Measurements from ENCODE around the gene SRPK2.
"Not testable (repeated sequence)": the region's sequence is repeated elsewhere in the genome, so short reads cannot be mapped to it uniquely, and the experiment has no call there.

SRPK2 gene

DNA sequence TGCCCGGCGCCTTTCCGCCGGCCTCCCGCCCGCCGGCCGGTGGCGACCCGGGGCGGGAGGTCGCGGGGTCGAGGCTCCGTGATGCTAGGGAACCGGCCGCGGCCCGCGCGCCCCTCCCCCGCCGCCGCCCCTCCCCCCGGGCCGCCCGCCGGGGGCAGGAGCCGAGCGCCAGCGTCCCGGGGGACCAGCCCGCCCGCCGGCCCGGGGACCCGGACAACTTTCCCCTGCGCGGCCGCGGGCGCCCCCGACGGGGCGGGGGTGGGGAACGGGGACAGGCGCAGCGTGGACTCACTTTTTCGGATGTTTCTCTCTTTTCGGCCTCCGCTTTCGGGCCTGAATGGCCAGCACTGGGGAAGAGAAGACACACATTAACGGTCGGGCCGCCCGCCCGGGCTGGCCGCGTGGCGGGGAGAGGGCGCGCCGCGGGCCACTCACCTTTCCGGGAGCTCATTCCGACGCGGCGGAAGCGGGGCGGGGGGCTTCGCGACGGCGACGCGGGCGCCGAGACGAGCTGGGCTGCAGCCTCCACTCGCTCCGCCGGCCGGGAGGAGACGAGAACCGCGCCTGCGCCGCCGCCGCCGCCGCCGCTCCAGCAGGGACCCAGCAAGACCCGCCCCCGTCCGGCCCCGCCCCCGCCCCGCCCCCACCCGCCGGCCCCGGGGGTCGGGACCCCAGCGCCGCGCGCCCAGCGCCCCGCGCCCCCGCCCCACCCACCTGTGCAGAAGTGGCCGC, at the start of gene SRPK2:
Gene SRPK2 (minus strand): TSS at position 566 of the 732 bp plus-strand sequence.
- H3K4me3 ChIP-seq (ENCODE audit: low read depth, low read length): peak within 1 kb of the TSS; percentile 67

DNA sequence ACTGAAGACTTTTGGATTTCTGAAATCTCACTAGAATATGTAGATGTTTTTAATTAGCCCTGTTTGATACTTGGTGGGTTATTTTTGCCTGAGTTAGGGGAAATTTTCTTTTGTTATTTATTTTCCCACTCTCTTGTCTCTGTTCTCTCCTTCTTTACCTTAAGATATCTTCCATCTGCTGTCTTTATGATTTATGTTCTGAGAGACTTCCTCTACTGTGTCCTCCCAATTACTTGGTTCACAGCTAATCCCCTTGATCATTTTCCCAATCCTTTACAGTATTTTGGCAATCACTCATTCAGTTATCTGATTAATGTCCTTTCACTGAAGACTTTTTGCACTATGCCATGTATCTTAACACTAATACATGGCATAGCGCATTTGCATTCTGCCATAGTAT, 49.5 kb upstream of the SRPK2 start:
- no peak overlapping the region for H3K4me3 ChIP-seq (ENCODE audit: low read depth, low read length)

DNA sequence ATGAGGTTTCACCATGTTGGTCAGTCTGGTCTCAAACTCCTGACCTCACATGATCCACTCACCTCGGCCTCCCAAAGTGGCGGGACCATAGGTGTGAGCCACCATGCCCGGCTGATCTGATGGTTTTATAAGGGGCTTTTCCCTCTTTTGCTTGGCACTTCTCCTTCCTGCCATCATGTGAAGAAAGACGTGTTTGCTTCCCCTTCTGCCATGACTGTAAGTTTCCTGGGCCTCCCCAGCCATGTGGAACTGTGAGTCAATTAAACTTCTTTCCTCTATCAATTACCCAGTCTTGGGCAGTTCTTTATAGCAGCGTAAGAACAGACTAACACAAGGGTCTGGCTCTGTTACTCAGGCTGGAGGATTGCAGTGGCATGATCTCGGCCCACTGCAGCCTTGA, 48.6 kb upstream of the SRPK2 start:
- H3K4me3 ChIP-seq (ENCODE audit: low read depth, low read length): not testable (repeated sequence)

DNA sequence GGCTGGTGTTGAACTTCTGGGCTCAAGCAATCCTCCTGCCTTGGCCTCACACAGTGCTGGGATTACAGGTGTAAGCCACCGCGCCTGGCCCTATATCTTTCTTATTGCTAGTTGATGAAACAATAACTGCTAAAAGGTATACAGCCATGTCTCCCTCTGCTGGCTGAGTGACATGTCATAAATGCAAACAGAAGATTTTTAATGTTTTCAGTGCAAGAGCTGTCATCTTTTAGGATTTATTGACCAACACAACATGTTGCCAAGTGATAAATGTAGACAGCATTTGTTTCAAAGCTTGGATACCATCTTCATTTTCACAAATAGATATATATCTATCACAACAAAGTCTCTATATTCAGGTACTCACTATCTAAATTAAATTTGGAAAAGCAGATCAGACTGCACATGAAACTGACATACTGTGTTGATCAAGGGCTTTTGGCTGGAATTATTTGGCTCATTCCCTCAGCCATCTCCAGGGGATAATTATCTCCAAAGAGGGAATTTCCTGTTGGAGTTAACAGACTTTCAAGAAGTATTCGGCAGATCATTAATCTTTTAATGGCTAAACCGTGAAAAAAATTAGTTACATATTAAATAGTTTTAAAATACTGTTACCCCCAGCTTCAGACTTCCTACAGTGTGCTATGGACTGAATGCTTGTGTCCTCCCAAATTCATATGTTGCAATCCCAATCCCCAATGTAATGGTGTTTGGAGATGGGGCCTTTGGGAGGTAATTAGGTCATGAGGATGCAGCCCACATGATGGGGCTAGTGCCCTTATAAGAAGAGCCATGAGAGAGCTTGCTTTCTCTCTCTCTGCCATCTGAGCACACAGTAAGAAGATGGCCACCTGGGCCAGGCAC, 41.3 kb upstream of the SRPK2 start:
- H3K4me3 ChIP-seq (ENCODE audit: low read depth, low read length): no peak overlapping the region

DNA sequence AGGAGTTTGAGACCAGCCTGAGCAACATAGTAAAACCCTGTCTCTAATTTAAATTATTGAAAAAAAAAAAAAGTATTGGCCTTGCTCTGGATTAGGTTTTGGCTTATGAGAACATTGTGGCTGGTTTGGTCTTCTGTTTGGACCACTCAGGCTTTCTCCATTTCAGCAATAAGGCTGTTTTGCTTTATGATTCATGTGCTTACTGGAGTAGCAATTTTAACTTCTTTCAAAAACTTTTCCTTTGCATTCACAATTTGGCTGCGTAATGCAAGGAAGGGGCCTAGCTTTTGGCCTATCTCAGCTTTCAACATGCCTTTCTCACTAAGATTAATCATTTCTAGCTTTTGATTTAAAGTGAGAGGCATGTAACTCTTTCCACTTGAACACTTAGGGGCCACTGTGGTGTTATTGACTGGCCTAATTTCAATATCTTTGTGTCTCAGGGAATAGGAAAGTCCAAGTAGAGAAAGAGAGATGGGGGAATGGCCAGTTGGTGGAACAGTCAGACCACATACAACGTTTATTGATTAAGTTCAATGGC, 38.0 kb upstream of the SRPK2 start:
- H3K4me3 ChIP-seq (ENCODE audit: low read depth, low read length): no peak overlapping the region

DNA sequence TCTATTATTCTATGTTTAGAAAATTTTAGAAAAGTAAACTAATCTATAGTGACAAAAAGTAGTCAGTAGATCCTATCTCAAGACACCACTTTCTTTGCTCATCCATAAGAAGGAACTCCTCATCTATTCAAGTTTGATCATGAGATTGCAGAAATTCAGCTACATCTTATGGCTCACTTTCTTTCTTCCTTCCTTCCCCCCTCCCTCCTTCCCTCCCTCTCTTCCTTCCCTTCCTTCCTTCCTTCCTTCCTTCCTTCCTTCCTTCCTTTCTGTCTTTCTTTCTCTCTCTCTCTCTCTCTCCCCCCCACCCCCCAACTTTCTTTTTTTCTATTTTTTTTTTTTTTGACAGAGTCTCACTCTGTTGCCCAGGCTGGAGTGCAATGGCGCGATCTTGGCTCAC, 35.3 kb upstream of the SRPK2 start:
- H3K4me3 ChIP-seq (ENCODE audit: low read depth, low read length): no peak overlapping the region

DNA sequence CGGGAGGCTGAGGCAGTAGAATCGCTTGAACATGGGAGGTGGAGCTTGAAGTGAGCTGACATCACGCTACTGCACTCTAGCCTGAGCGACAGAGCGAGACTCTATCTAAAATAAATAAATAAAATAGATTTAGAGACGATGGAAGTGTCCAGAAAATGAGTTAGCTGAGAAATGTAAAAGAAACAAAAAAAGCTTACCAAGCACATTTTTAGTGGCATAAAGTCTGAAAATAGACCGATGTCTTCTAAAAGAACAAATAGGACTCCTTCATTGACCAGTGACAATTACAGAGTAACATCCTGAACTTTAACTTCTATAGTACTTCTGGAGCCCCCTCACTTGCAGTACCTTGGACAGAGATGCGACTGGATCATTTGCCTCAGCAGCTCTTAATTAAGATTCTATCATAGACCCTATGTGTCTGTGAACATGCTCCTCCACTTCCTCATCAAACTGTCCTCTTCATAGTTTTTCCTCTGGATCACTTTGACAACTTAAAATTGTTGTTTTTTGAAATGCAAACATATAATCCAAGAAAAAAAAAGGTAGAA, 25.2 kb upstream of the SRPK2 start:
- no peak overlapping the region for H3K4me3 ChIP-seq (ENCODE audit: low read depth, low read length)

DNA sequence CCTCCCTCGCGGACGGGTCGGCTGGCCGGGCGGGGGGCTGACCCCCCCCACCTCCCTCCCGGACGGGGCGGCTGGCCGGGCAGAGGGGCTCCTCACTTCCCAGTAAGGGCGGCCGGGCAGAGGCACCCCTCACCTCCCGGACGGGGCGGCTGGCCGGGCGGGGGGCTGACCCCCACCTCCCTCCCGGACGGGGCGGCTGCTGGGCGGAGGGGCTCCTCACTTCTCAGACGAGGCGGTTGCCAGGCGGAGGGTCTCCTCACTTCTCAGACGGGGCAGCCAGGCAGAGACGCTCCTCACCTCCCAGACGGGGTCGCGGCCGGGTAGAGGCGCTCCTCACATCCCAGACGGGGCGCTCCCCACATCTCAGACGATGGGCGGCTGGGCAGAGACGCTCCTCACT, 22.1 kb upstream of the SRPK2 start:
- H3K4me3 ChIP-seq (ENCODE audit: low read depth, low read length): not testable (repeated sequence)

DNA sequence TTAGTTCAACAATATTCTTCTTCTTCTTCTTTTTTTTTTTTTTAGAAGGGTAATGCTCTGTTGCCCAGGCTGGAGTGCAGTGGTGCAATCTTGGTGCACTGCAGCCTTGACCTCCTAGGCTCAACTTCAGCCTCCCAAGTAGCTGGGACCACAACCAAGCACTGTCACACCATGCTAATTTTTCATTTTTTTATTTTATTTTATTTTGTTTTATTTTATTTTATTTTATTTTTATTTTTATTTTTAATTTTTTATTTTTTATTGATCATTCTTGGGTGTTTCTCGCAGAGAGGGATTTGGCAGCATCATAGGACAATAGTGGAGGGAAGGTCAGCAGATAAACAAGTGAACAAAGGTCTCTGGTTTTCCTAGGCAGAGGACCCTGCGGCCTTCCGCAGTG, 21.1 kb upstream of the SRPK2 start:
- not testable (repeated sequence) for H3K4me3 ChIP-seq (ENCODE audit: low read depth, low read length)

DNA sequence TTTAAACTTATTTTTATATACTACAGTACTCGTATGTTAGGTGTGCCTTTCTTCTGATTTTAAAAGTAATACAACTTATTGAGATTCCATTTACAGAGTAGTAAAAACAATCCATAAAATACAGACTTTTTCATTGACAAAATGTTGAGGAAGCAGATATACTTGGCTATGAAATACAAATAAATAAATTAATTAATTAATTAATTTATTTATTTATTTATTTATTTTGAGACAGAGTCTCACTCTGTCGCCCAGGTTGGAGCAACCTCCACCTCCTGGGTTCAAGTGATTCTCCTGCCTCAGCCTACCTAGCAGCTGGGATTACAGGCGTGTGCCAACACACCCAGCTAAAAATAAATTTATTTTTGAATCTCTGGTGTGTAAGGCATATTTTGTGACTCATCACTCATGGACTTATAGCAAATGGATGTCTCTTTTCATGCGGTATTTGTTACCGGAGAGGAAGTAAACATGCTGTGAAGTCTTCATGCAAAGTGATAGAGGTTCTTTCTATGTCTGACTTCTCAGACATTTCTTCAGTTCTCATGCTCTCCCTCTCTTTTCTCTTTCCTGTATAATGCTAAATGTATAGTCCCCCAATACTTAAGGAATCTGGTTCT, 20.2 kb upstream of the SRPK2 start:
- H3K4me3 ChIP-seq (ENCODE audit: low read depth, low read length): no peak overlapping the region

DNA sequence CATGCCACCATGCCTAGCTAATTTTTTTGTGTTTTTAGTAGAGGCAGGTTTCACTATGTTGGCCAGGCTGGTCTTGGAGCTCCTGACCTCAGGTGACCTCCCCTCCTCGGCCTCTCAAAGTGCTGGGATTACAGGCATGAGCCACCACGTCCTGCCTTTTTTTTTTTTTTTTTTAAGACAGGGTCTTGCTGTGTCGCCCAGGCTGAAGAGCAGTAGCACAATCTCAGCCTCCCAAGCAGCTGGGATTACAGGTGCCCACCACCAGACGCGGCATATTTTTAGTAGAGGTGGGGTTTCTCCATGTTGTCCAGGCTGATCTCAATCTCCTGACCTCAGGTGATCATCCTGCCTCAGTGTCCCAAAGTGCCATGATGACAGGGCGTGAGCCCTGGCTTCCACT, 14.4 kb upstream of the SRPK2 start:
- H3K4me3 ChIP-seq (ENCODE audit: low read depth, low read length): no peak overlapping the region

DNA sequence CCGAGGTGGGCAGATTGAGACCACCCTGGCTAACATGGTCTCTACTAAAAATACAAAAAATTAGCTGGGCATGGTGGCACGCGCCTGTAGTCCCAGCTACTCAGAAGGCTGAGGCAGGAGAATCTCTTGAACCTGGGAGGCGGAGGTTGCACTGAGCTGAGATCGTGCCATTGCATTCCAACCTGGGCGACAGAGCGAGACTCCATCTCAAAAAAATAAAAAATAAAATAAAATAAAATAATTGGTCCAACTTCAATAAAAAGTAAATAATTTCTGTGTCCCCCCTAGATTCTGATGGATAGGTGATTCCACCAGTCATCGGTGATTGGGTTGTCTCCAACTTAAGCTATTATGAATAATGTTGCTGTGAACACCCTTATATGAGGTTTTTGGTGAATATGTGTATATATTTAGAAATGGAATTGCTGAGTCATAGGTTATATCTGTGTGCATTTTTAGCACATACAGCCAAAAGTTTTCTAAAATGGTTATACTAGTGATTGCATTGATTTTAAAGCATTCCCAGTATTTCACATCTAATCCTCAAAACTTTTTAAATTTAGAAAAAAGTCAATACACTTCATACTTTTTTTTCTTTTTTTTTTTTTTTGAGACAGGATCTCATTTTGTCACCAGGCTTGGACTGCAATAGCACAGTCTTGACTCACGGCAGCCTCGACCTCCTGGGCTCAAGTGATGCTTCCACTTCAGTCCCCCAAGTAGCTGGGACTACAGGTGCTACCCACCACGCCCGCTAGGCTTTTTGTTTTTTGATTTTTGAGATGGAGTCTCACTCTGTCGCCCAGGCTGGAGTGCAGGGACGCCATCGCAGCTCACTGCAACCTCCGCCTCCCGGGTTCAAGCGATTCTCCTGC, 13.7 kb upstream of the SRPK2 start:
- H3K4me3 ChIP-seq (ENCODE audit: low read depth, low read length): no peak overlapping the region

DNA sequence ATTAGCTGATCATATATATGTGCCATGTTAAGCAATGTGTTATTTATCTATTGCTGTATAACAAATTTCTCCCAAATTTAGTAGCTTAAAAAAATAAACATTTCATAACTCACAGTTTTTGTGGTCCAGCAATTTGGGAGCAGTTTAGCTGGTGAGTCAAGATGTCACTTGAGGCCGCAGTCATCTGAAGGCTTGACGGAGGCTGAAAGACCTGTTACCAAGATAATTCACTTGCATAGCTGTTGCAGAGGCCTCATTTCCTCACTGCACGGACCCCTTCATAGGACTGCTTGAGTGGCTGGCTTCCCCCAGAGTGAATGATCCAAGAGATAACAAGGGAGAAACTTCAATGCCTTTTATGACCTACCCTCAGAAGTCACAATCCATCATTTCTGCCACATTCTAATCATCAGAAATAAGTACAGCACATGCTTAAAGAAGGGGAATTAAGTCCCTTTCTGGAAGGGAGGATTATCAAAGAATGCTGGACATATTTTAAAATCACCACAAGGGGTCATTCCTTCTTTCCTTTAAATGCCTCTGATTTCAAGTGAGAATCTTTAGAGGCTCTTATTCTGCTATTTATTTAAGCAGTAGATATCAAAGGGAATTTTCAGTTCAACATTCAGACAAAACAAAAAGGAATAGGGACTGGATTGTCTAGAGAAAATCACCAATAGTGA, 10.5 kb upstream of the SRPK2 start:
- no peak overlapping the region for H3K4me3 ChIP-seq (ENCODE audit: low read depth, low read length)

DNA sequence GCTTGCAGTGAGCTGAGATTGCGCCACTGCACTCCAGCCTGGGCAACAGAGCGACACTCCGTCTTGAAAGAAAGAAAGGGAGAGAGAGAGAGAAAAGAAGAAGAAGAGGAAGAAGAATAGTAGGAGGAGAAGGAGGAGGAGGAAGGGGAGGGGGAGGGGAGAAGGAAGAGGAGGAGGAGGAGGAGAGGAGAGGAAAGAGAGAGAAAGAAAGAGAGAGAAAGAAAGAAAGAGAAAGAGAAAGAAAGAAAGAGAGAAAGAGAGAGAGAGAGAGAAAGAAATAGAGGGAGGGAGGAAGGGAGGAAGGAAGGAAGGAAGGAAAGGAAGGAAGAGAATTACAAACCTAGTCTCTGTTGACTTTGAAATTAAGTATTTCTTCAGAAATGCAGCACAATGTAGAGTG, 7.8 kb upstream of the SRPK2 start:
- no peak overlapping the region for H3K4me3 ChIP-seq (ENCODE audit: low read depth, low read length)

DNA sequence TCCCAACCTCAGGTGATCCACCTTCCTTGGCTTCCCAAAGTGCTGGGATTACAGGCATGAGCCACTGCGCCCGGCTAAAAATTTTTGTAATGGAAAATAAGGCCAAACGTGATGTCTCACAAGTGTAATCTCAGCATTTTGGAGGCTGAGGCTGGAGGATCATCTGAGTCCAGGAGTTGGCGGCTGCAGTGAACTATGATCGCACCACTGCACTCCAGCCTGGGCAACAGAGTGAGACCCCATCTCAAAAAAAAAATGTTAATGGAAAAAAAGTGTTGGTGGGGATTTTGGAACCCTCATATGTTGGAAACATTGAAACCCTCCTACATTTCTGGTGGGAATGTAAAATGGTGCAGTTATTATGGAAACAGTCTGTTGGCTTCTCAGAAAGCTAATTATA, 2.7 kb upstream of the SRPK2 start:
- no peak overlapping the region for H3K4me3 ChIP-seq (ENCODE audit: low read depth, low read length)

DNA sequence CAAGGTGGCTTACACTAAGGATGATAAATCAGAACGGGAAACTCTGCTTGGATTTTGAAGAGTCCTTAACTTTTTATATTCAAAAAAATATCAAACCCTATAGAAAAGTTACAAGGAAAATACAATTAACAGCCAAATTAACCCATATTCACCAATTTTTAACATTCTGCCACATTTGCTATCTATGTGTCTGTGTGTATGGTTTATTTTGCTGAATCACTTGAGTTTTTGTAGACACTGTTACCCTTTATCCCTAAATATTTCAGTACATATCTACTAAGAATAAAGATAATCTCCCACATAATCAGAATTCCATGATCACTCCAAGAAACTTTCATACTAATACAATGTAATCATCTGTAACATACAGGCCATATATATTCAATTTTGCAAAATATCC, 1.2 kb upstream of the SRPK2 start:
- no peak overlapping the region for H3K4me3 ChIP-seq (ENCODE audit: low read depth, low read length)

DNA sequence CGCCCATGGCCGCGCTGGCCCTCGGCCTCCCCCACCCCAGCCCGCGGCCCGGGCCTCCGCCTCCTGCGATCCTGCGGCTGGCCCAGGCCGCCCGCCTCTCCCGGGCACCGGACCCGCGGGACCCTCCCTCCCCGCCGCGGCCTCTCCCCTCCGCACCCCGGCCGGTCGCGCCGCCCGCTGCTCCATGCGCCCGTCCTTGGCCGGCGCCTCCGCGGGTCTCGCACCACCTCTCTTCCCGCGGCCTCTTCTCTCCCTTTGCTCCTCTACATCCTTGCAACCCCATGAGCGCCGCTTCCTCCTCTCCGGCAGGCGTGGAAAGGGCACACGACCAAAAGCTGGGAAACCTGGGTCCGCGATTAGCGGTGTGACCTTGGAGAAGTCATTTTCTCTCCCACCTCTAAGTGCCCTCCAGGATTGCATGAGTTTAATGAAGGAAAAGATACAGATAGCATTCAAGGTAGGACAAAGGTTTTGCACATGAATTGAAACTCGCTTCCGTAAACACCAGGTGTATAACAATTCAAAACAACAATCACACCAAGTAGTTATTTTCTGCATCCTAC, 448 bp upstream of the SRPK2 start:
- H3K4me3 ChIP-seq (ENCODE audit: low read depth, low read length): peak overlapping the region; percentile 43

DNA sequence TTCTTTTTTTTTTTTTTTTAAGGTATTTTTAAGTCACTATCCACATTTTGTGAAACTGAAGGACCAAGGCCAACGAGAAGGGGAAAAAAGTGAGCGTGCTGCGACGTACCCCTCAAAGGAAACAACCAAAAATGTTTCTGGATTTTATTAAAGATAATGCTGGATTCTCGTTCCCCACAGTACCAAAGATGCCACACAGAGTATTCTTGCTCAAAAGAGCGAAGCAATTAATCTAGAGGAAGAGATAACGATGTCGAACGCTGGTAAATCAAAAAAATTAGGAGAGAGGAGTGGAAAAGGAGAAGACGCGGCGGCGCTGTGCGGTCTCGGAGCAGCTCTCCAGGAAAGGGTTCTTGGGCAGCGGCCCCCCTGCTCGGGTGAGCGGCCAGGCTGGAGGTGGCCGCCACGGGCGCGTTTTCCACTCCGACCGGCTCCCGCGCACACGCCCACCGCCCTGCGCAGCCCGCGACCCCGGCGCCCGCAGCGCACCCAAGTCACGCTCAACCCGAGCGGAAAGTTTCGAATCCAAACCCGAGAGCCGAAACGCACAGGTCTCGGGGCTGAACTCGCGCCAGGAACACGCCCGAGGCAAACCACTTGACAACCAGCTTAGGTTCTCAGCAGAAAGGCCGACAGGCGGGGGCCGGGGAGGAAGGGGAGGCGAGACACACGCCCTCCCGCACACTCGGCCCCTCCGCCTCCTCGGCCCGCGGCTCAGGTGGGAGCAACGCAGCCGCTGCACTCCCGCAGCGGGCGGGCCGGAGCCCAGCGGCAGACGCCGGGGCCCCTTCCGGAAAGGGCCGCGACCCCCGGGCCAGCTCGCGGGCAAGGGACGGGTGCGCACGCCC, 989 bp downstream of the SRPK2 start:
- peak overlapping the region; percentile 67 for H3K4me3 ChIP-seq (ENCODE audit: low read depth, low read length)

DNA sequence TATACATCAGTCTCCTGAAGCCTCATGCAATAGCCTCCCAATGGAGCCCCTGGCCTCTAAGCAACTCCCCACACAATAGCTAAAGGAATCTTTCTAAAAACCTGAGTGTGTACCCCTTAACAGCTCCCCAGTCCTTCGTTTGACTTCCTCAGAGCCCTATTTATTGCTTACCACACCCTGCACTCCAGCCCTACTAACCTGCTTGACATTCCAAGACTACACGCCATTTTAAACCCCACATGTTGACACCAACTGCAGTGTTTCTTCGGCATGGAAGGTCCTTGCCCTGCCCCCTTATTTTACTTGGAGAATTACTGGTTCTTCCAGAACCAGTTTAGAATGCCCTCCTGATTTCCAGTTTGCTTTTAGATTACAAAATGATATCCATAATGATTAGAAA, 10.8 kb downstream of the SRPK2 start:
- H3K4me3 ChIP-seq (ENCODE audit: low read depth, low read length): no peak overlapping the region

Data from iPS-11a (cell line).